ENCODE data around the gene CCDC167.

DNA sequence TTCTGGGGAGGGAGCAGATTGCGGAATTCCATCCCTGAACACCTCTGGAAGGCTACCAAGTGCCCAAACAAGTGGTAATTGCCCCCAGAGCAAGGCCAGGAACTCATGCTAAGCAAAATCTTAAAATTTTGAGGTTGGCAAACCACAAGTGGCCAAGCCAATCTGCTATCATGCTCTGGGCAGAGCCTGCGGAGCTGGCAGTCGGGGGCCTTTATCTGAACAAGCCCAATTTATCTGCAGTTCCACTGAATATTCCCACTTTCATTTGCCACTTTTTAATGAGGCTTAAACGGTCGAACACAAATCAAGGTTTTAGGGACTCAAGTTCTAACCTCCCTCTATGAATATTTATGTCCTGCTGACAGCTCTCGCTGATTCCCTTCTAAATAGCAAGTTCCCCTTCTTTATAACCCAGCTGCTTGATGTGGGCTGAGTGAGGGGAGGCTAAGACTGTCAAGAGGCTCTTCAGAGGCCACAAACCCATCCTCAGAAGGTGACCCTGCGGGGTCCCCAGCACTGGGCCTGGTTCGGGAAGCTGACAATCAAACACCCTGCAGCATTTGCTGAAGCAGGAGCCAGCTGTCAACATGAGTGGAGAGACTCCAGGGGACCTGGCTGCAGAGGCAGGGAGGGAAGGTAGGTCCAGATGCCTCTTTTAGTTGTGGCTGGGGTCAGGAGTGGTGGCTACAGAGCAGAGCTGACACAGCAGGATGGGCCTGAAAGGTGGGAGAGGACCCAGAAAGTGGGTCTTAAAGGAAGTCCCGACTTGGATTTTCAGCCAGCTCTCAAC, 11.9 kb downstream of the CCDC167 start:
- TF ChIP-seq, protein P1, sequence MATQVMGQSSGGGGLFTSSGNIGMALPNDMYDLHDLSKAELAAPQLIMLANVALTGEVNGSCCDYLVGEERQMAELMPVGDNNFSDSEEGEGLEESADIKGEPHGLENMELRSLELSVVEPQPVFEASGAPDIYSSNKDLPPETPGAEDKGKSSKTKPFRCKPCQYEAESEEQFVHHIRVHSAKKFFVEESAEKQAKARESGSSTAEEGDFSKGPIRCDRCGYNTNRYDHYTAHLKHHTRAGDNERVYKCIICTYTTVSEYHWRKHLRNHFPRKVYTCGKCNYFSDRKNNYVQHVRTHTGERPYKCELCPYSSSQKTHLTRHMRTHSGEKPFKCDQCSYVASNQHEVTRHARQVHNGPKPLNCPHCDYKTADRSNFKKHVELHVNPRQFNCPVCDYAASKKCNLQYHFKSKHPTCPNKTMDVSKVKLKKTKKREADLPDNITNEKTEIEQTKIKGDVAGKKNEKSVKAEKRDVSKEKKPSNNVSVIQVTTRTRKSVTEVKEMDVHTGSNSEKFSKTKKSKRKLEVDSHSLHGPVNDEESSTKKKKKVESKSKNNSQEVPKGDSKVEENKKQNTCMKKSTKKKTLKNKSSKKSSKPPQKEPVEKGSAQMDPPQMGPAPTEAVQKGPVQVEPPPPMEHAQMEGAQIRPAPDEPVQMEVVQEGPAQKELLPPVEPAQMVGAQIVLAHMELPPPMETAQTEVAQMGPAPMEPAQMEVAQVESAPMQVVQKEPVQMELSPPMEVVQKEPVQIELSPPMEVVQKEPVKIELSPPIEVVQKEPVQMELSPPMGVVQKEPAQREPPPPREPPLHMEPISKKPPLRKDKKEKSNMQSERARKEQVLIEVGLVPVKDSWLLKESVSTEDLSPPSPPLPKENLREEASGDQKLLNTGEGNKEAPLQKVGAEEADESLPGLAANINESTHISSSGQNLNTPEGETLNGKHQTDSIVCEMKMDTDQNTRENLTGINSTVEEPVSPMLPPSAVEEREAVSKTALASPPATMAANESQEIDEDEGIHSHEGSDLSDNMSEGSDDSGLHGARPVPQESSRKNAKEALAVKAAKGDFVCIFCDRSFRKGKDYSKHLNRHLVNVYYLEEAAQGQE (IDR thresholded peaks at IDR 0.05; ENCODE audit: borderline replicate concordance) = no peak
- TF ChIP-seq CTCF (IDR thresholded peaks at IDR 0.05; ENCODE audit: poor library complexity, severe bottlenecking) = no peak

Measured in neural cell (in vitro differentiated cells).